Omental fat pad (tissue), 4 donors: ENCODE results near the gene ABCA13. TPM values are rescaled to one million over a fixed set of nuclear protein-coding genes. Genes with fewer than 3 reads are reported as not detected.

ENCODE experiments used
- ATAC-seq: fragments of 150-250 bp; one replicate; pipeline ENCODE4 v1.9.1; 2016; ENCODE audit warnings: mild to moderate bottlenecking, moderate library complexity; ENCODE audit not compliant: low FRiP score
- DNase-seq: peaks from one replicate; pipeline ENCODE4 v3.0.0-alpha.2; 2019; ENCODE audit warnings: low spot score
- CTCF ChIP-seq, 3 donors: fragments of 450-650 bp; IDR thresholded peaks; one replicate each; pipeline ENCODE4 v1.5.1; 2016 to 2017; ENCODE audit warnings: antibody characterized with exemption in 3 of 3, mild to moderate bottlenecking in 3 of 3, moderate library complexity in 2 of 3
- total RNA-seq, 4 donors: library from RNA; depleted of rRNA; stranded (reverse); fragments of >200 nt; gene quantifications; one replicate each; pipeline ENCODE4 v1.1.0, GENCODE V29; 2016

The ABCA13 gene
- total RNA-seq, 4 donors from 2014 or later = 0.13 to 0.37 (median 0.16) TPM; not detected in 1

- DNase-seq (no peak), ATAC-seq (no peak)
These were observed 423.1 kb downstream of the ABCA13 start for GRCh38 chr7:48594349-48594748.

GRCh38 chr7:48595756-48596155 lies 424.5 kb downstream of the ABCA13 start:
- ATAC-seq (no peak), DNase-seq (no peak)
- no peak for TF ChIP-seq CTCF (IDR thresholded peaks at IDR 0.05)

More at GRCh38 chr7:48594349-48594748, 423.1 kb downstream of the ABCA13 start:
- no peak for TF ChIP-seq CTCF (IDR thresholded peaks at IDR 0.05)

- ATAC-seq = no peak
- no peak for TF ChIP-seq CTCF (IDR thresholded peaks at IDR 0.05)
These were observed 439.4 kb downstream of the ABCA13 start for GRCh38 chr7:48610705-48611104.

GRCh38 chr7:48611993-48612392 lies 440.7 kb downstream of the ABCA13 start:
- DNase-seq (no peak), ATAC-seq (no peak)
- no peak for TF ChIP-seq CTCF (IDR thresholded peaks at IDR 0.05)

More at GRCh38 chr7:48610705-48611104, 439.4 kb downstream of the ABCA13 start:
- no peak for DNase-seq

GRCh38 chr7:48617508-48617907 lies 446.2 kb downstream of the ABCA13 start:
- no peak for TF ChIP-seq CTCF (IDR thresholded peaks at IDR 0.05)
- no peak for DNase-seq
- no peak for ATAC-seq

- TF ChIP-seq CTCF (IDR thresholded peaks at IDR 0.05) = no peak
- DNase-seq = no peak
- ATAC-seq = no peak
These were observed 446.7 kb downstream of the ABCA13 start for GRCh38 chr7:48617993-48618392.

GRCh38 chr7:48621076-48621475 lies 449.8 kb downstream of the ABCA13 start:
- no peak for TF ChIP-seq CTCF (IDR thresholded peaks at IDR 0.05)
- ATAC-seq (no peak), DNase-seq (no peak)
